Activated naive CD8-positive, alpha-beta T cell treated with anti-CD3 and anti-CD28 coated beads for 36 hours (primary cell): Measurements from ENCODE around the gene HERC4. TPM values are rescaled to one million over a fixed set of nuclear protein-coding genes. Genes with fewer than 3 reads are reported as not detected.
"Not testable (repeated sequence)": the region's sequence is repeated elsewhere in the genome, so short reads cannot be mapped to it uniquely, and the experiment has no call there.

Experiments
- DNase-seq: peaks from one replicate; pipeline ENCODE4 v3.0.0; 2021
- H3K27ac Mint-ChIP-seq: one replicate; pipeline ENCODE4 v1.8.0; 2022; ENCODE audit warnings: mild to moderate bottlenecking, moderate library complexity, mixed read lengths
- H3K27me3 Mint-ChIP-seq: one replicate; pipeline ENCODE4 v1.8.0; 2022; ENCODE audit warnings: mild to moderate bottlenecking, mixed read lengths
- H3K36me3 Mint-ChIP-seq: one replicate; pipeline ENCODE4 v1.8.0; 2021; ENCODE audit warnings: mild to moderate bottlenecking, mixed read lengths
- H3K4me1 Mint-ChIP-seq: one replicate; pipeline ENCODE4 v1.8.0; 2021; ENCODE audit warnings: mixed read lengths
- H3K4me3 Mint-ChIP-seq: one replicate; pipeline ENCODE4 v1.8.0; 2022; ENCODE audit warnings: mild to moderate bottlenecking, moderate library complexity, mixed read lengths
- H3K9me3 Mint-ChIP-seq: one replicate; pipeline ENCODE4 v1.8.0; 2022; ENCODE audit warnings: mixed read lengths
- total RNA-seq, 2 experiments: library from RNA; stranded (reverse); gene quantifications; one replicate each; pipeline ENCODE4 v1.2.3, GENCODE V29; 2021

Gene HERC4
- total RNA-seq, 2 experiments from 2014 or later: 38.2 to 39.9 TPM

DNA sequence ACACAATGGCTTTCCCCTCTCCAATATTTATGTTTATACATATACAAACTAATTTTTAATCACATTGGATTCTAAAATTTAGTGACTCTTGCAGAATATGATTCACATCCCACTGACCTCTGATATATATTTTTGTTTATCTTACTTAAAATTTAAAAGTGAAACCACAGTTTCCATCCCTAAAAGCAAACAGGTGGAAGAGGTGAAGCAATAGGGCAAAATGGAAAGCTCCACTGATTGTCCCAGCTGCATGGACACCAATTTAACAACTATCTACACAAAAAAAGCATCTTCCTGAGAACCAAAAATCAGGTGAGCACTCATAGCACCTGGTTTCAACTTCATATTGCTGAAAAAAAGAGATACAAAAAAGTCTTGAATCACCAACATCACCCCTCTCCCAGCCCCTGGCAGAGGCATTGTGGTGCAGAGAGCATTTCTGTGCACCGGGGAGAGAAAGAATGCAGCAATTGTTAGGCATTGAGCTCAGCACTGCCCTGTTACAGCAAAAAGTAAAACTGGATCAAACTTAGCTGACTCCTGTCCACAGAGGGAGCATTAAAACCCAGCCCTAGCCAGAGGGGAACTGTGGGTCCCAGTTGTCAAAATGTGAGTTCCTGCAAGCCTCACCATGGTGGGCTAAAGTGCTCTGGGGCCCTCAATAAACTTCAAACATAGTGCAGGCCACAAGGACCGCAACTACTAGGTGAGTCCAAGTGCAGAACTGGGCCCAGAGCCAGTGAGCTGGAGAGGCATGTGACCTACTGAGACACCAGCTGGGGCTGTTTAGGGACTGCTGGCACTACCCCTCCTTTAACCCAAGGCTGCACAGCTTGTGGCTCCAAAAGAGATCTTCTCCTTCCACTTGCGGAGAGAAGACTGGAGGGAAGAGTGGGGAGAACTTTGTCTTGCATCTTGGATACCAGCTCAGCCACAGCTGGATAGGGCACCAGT, 98.5 kb downstream of the HERC4 start:
- Mint-ChIP-seq H3K9me3 (peaks cover under 1% of the 10 kb centered on the region), H3K27ac (no peak overlapping the region), H3K36me3 (peaks cover 58% of the 10 kb centered on the region), H3K4me3 (no peak overlapping the region), H3K27me3 (no peaks in the 10 kb centered on the region), H3K4me1 (peaks cover 10% of the 10 kb centered on the region)
- DNase-seq: no peak

DNA sequence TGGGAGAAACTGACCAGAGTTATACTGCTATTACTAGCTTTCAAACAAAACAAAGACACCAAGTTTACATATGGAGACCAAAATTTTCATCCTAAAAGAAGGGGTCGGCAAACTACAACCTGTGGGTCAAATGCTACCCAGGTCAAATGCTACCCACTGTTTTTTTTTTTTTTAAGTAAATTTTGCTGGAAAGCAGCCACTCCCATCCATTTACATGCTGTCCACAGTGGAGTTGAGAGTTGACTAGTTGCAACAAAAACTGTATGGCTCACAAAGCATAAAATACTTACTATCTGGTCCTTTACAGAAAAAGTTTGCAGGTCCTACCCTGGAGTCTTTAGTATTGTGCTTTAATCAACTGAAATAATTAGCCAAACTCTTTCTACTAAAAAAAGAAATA, 99.2 kb downstream of the HERC4 start:
- peaks cover 4% of the 10 kb centered on the region for H3K9me3 Mint-ChIP-seq
- peaks cover 56% of the 10 kb centered on the region for H3K36me3 Mint-ChIP-seq
- DNase-seq: no peak
- H3K27ac Mint-ChIP-seq: no peak overlapping the region
- H3K4me3 Mint-ChIP-seq: no peak overlapping the region
- H3K27me3 Mint-ChIP-seq: no peaks in the 10 kb centered on the region
- H3K4me1 Mint-ChIP-seq: peaks cover 8% of the 10 kb centered on the region

DNA sequence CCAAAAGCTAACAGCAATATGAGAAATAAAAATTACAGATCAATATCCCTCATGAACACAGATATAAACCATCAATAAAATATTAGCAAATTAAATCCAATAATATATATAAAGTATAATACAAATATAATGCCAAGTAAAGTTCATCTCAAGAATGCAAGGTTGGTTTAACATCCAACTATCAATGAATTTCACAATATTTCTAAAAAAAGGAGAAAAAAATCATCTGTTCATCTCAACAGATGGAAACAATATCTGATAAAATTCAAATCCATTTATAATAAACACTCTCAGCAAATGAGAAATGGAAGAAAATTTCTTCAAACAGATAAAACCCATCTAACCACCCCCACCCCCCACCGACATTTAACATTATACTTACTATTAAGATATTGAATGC, 103.8 kb downstream of the HERC4 start:
- H3K36me3 Mint-ChIP-seq: peaks cover 59% of the 10 kb centered on the region
- no peaks in the 10 kb centered on the region for H3K27me3 Mint-ChIP-seq
- H3K9me3 Mint-ChIP-seq: peaks cover 8% of the 10 kb centered on the region
- H3K4me1 Mint-ChIP-seq: peaks cover under 1% of the 10 kb centered on the region
- DNase-seq: no peak
- no peak overlapping the region for H3K27ac Mint-ChIP-seq
- no peak overlapping the region for H3K4me3 Mint-ChIP-seq

DNA sequence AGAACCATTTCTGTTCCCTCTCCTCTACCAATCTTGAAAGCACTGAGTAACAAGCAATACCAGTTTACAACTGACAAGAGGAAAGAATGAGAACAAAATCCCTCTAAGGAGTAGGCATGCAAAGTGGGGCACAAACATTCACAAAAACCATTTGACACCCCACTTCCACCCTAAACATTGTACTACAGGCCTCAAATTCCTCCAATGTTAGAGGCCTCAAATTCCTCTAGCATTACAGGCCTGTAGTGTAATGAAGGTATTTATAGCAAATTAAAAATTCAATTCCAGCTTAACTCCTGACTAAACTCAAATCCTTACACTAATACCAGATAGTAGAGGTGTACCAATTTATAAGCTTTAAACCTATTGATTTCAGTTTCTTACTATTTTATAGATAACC, 105.2 kb downstream of the HERC4 start:
- H3K4me3 Mint-ChIP-seq: no peak overlapping the region
- H3K27ac Mint-ChIP-seq: no peak overlapping the region
- no peaks in the 10 kb centered on the region for H3K4me1 Mint-ChIP-seq
- H3K36me3 Mint-ChIP-seq: peaks cover 59% of the 10 kb centered on the region
- peaks cover 8% of the 10 kb centered on the region for H3K9me3 Mint-ChIP-seq
- DNase-seq: no peak
- no peaks in the 10 kb centered on the region for H3K27me3 Mint-ChIP-seq

DNA sequence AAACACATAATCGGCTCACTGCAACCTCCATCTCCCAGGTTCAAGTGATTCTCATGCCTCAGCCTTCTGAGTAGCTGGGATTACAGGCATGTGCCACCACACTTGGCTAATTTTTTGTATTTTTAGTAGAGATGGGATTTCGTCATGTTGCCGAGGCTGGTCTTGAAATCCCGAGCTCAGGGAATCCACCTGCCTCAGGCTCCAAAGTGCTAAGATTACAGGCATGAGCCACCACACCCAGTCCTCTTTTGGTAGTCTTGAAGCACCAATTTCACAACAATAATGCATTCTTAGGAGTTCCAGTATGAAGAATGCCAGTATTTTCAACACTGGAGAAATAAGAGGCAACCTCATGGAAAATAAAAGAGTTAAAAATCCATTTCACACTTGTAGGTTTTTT, 109.0 kb downstream of the HERC4 start:
- H3K27me3 Mint-ChIP-seq, H3K27ac Mint-ChIP-seq, H3K4me1 Mint-ChIP-seq, DNase-seq, H3K4me3 Mint-ChIP-seq, H3K9me3 Mint-ChIP-seq: not testable (repeated sequence)
- peaks cover 47% of the 10 kb centered on the region for H3K36me3 Mint-ChIP-seq

DNA sequence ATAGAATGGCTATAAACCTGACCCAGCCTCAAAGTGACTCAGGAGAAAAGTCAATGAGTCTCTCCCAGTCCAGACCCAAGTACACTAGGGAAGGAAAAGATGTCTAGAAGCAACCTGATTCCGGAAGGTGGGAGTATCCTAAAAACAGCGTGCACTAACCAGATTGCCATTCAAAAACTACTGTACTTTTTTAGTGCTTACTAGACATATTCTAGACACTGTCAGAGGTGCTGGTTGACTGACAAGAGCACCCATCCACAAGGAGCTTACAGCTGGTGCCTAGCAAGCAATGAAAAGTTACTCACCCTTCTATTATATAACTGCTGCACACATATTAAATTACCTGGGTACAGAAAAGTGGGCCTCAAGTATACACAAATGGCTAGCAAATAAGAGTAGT, 109.6 kb downstream of the HERC4 start:
- H3K27me3 Mint-ChIP-seq: no peaks in the 10 kb centered on the region

DNA sequence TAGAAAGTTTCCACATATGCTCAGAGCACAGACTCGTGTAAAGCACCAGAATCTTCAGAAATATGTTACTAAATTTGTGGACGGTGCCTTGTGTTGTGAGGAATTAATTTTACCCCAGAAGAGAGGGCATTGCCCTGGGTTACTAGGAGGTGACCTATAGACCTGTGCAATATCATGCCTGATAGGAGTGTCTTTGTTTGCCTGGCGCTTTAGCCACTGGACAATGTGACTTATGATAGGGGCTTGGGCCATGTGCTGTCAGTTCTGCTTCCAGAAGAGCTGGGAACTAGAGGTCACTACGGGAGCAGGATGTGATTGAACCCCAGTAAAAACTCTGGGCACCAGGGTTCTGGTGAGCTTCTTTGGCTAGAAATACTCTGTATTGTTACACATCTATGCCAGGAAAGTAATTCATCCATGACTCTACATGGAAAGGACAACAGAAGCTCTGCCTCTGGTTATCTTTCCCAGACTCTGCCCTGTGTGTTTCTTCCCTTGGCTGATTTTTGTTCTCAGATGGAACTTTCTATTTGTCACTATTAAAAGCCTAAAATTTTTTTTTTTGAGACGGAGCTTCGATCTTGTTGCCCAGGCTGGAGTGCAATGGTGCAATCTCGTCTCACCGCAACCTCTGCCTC, 115.1 kb downstream of the HERC4 start:
- Mint-ChIP-seq H3K36me3 (peaks cover 25% of the 10 kb centered on the region), H3K27ac (no peak overlapping the region), H3K9me3 (no peaks in the 10 kb centered on the region), H3K4me3 (no peak overlapping the region), H3K4me1 (peaks cover 2% of the 10 kb centered on the region), H3K27me3 (no peaks in the 10 kb centered on the region)
- DNase-seq: no peak

More for the DNA sequence above, 109.6 kb downstream of the HERC4 start:
- no peak overlapping the region for H3K4me3 Mint-ChIP-seq
- DNase-seq: no peak
- H3K27ac Mint-ChIP-seq: no peak overlapping the region
- H3K4me1 Mint-ChIP-seq: peaks cover 2% of the 10 kb centered on the region
- peaks cover under 1% of the 10 kb centered on the region for H3K9me3 Mint-ChIP-seq
- peaks cover 48% of the 10 kb centered on the region for H3K36me3 Mint-ChIP-seq

DNA sequence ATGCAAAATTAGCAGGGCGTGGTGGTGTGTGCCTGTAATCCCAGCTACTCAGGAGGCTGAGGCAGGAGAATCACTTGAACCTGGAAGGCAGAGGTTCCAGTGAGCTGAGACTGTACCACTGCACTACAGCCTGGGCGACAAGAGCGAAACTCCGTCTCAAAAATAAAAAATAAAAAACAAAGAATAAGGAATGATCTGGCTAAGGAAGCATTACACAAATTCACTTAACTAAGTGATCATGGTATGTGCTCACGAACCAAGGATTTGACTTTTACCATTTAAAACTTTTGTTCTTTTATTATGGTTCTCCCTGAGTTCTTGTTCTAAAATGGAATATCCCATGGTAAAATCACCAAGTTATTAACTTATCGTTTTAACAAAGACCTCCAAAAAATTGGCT, 119.5 kb downstream of the HERC4 start:
- H3K27me3 Mint-ChIP-seq: no peaks in the 10 kb centered on the region
- no peak overlapping the region for H3K27ac Mint-ChIP-seq
- no peak overlapping the region for H3K4me3 Mint-ChIP-seq
- H3K9me3 Mint-ChIP-seq: no peaks in the 10 kb centered on the region
- no peaks in the 10 kb centered on the region for H3K4me1 Mint-ChIP-seq
- H3K36me3 Mint-ChIP-seq: peaks cover 20% of the 10 kb centered on the region
- no peak for DNase-seq

DNA sequence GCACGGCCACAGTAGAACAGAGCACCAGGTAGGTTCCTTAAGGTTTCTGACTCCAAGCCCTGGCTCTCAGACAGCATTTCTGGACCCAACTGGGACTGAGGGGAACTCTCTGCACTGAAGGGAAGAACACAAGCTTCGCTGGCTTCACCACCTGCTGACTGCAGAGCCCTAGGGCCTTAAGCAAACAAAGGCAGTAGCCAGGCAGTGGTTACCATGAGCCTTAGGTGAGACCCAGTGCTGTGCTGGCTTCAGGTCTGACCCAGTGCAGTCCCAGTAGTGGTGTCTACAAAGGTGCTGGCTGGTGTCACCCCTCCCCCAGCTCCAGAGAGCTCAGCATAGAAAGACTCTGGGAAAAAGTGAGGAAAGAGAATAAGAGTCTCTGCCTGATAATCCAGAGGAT, 131.2 kb downstream of the HERC4 start:
- Mint-ChIP-seq H3K36me3 (peaks cover 36% of the 10 kb centered on the region), H3K9me3 (peaks cover 4% of the 10 kb centered on the region), H3K27me3 (no peaks in the 10 kb centered on the region), H3K27ac (no peak overlapping the region), H3K4me3 (no peak overlapping the region), H3K4me1 (peaks cover 5% of the 10 kb centered on the region)
- no peak for DNase-seq

DNA sequence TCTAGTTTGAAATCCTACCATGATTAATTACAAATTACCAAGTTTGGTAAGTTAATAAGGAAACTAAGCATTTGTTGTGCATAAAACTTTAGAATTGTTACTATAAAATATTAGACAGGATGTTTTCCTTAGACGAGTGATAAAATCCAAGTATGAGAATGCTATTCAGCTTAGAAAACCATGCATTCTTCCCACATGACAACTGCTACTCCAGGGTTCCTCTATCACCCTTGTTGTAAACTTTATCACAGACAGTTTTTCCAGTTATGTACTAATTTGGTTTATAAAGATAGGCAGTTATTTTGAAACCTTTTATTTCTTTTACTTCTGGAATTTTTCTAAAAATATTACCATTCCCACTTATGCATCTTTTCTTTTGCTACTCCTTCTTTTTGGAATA, 138.7 kb downstream of the HERC4 start:
- no peaks in the 10 kb centered on the region for H3K9me3 Mint-ChIP-seq

DNA sequence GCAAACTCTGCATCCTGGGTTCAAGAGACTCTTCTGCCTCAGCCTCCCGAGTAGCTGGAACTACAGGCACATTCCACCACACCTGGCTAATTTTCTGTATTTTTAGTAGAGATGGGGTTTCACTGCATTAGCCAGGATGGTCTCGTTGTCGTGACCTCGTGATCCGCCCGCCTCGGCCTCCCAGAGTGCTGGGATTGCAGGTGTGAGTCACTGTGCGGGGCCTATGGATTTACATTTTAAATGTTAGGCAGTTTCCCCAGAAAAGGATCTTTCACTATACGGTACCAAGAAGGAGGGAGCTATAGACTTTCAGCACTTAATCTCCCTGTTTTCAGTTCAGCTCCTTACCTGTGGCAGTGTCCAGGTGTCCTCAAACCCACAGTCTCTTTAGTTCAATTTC, 139.9 kb downstream of the HERC4 start:
- Mint-ChIP-seq H3K27me3 (no peaks in the 10 kb centered on the region), H3K9me3 (no peaks in the 10 kb centered on the region), H3K27ac (no peak overlapping the region), H3K4me3 (no peak overlapping the region), H3K4me1 (no peaks in the 10 kb centered on the region), H3K36me3 (peaks cover 8% of the 10 kb centered on the region)
- DNase-seq: no peak

More for the DNA sequence above, 138.7 kb downstream of the HERC4 start:
- no peaks in the 10 kb centered on the region for H3K4me1 Mint-ChIP-seq
- DNase-seq: no peak
- no peak overlapping the region for H3K4me3 Mint-ChIP-seq
- H3K36me3 Mint-ChIP-seq: peaks cover 7% of the 10 kb centered on the region
- H3K27ac Mint-ChIP-seq: no peak overlapping the region
- no peaks in the 10 kb centered on the region for H3K27me3 Mint-ChIP-seq

DNA sequence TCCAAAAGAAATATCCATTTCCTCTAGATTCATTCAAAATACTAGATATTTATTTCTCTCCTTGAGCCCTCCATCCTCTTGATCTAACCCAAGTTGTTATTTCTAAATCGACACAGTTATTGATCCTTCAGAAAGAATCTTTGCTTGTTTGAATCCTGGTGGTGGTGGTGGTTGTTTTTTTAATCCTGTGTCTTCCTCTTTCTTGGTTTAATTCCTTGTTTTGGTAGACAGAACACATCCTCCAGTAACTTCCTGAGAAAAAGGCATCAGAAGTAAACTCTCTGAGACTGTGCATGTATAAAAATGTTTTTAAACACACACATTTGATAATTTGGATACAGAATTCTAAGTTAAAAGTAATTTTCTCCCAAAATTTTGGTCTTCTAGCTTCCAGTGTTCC, 140.7 kb downstream of the HERC4 start:
- Mint-ChIP-seq H3K9me3 (no peaks in the 10 kb centered on the region), H3K36me3 (peaks cover 8% of the 10 kb centered on the region), H3K4me1 (no peaks in the 10 kb centered on the region), H3K27me3 (no peaks in the 10 kb centered on the region), H3K4me3 (no peak overlapping the region), H3K27ac (no peak overlapping the region)
- no peak for DNase-seq

DNA sequence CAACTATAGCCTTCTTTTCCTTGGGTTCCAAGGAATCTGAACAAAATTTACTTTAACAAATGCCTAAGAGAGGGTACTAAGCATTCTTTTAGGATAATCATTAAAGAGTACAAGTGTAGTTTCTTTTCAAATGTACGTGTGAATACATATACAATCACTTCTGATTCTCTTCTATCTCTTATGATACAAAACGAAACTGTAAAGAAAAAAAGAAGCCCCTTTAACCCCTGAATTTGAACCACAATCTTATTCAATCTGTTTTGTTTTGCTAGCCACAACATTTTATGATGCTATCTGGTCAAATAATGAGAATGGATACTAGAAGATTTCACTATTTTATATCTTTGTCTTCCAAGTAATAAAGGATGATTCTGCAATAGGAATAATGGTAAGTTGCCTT, 141.9 kb downstream of the HERC4 start:
- Mint-ChIP-seq H3K4me3 (no peak overlapping the region), H3K36me3 (peaks cover 8% of the 10 kb centered on the region), H3K4me1 (no peaks in the 10 kb centered on the region), H3K27me3 (no peaks in the 10 kb centered on the region), H3K27ac (no peak overlapping the region), H3K9me3 (no peaks in the 10 kb centered on the region)
- no peak for DNase-seq

DNA sequence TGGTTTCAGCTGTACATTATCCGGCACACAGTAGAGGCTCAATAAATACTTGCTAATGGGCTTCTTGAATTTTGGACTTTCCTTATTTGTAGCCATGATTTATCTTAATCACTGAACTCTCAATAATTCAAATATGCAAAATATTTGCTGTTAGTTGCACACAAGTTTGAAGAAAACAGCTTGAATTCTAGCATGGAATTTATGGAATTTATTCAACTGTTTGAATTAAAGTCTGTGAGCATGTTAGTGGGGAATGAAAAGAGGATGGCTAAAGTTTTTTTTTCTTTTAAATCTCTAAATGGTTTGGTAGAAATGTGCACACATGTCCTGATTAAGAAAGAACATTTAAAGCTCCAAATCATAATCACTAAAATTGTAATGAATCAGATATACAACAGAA, 148.1 kb downstream of the HERC4 start:
- no peak overlapping the region for H3K4me3 Mint-ChIP-seq
- no peaks in the 10 kb centered on the region for H3K4me1 Mint-ChIP-seq
- no peaks in the 10 kb centered on the region for H3K9me3 Mint-ChIP-seq
- no peaks in the 10 kb centered on the region for H3K27me3 Mint-ChIP-seq
- H3K27ac Mint-ChIP-seq: no peak overlapping the region
- H3K36me3 Mint-ChIP-seq: peaks cover 5% of the 10 kb centered on the region
- no peak for DNase-seq

DNA sequence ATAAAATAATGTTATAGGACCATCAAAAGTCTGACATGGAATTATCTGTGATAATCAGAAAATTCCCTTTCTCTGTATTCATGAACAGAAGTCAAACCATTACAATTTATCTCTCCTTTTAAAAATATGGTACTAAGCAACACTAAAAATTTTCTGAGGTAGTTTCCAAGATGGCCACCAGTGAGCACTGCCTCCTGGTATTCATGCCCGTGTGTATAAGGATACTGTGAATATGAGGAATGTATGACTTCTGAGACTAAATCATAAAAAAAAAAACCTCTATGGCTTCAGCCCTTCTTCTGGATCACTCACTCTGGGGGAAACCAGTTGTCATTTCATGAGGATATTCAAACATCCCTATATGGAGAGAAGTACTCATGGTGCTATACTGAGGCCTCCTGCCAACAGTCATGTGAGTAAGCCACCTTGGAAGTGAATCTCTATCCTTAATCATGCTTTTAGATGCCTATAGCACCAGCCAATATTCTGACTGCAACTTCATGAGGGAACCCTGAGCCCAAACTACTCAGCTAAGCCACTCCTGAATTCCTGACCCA, 149.6 kb downstream of the HERC4 start:
- H3K36me3 Mint-ChIP-seq: peaks cover 4% of the 10 kb centered on the region
- H3K4me1 Mint-ChIP-seq: no peaks in the 10 kb centered on the region
- H3K27ac Mint-ChIP-seq: no peak overlapping the region
- H3K4me3 Mint-ChIP-seq: no peak overlapping the region
- H3K9me3 Mint-ChIP-seq: no peaks in the 10 kb centered on the region
- H3K27me3 Mint-ChIP-seq: no peaks in the 10 kb centered on the region
- DNase-seq: no peak
